MCF 10A (cell line): Measurements from ENCODE around the gene DNM3. TPM values are rescaled to one million over a fixed set of nuclear protein-coding genes. Genes with fewer than 3 reads are reported as not detected.

Source experiments
- BruUV-seq: library from RNA; stranded (reverse); fragments of 400-500 nt; replicated peaks from 2 replicates; lab custom pipeline; 2021; lab: Mats Ljungman, UMichigan
- CTCF ChIA-PET: fragments of 300-600 bp; sonication (Branson Sonifier 250); formaldehyde crosslinking; extraction: SDS; loops from one replicate; lab custom pipeline; 2021; ENCODE audit warnings: antibody characterized with exemption, inconsistent platforms; lab: Yijun Ruan, JAX
- POLR2A ChIA-PET: fragments of 300-600, 350-650 bp; sonication (Branson Sonifier 250); formaldehyde crosslinking; extraction: SDS; loops from one replicate; lab custom pipeline; 2020; ENCODE audit warnings: antibody characterized with exemption, inconsistent platforms; lab: Yijun Ruan, JAX
- DNase-seq: peaks from one replicate; pipeline ENCODE4 v3.0.0-alpha.2; 2018; ENCODE audit not compliant: unreplicated experiment
- H3K27ac Mint-ChIP-seq: one replicate; pipeline ENCODE4 v1.8.0; 2022; ENCODE audit warnings: mild to moderate bottlenecking, low read depth, mixed read lengths; ENCODE audit not compliant: unreplicated experiment
- H3K27me3 Mint-ChIP-seq: one replicate; pipeline ENCODE4 v1.8.0; 2022; ENCODE audit warnings: mixed read lengths; ENCODE audit not compliant: insufficient read depth, unreplicated experiment
- H3K36me3 Mint-ChIP-seq: one replicate; pipeline ENCODE4 v1.8.0; 2022; ENCODE audit warnings: mild to moderate bottlenecking, moderate library complexity, mixed read lengths; ENCODE audit not compliant: insufficient read depth, unreplicated experiment
- H3K4me1 Mint-ChIP-seq: one replicate; pipeline ENCODE4 v1.8.0; 2022; ENCODE audit warnings: mixed read lengths; ENCODE audit not compliant: insufficient read depth, unreplicated experiment
- H3K4me3 Mint-ChIP-seq: one replicate; pipeline ENCODE4 v1.8.0; 2022; ENCODE audit warnings: mild to moderate bottlenecking, moderate library complexity, mixed read lengths; ENCODE audit not compliant: unreplicated experiment
- H3K9me3 Mint-ChIP-seq: one replicate; pipeline ENCODE4 v1.8.0; 2022; ENCODE audit warnings: mixed read lengths; ENCODE audit not compliant: unreplicated experiment
- CTCF ChIP-seq: fragments of 200-600 bp; IDR thresholded peaks from one replicate; pipeline ENCODE4 v1.8.0; 2022; ENCODE audit warnings: antibody characterized with exemption, mild to moderate bottlenecking; ENCODE audit not compliant: unreplicated experiment
- intact Hi-C: fragments of 100-400 bp; cut with micrococcal nuclease; formaldehyde crosslinking; loops from 2 replicates; pipeline ENCODE4 v1.14.1; 2022
- total RNA-seq: library from RNA; stranded (reverse); gene quantifications from 2 replicates; pipeline ENCODE4 v1.2.3, GENCODE V29; 2022

Gene DNM3
- total RNA-seq, 1 experiment from 2014 or later: 0.68 TPM

GRCh38 chr1:172373864-172374263 is 532.6 kb downstream of the DNM3 start:
- no peak for TF ChIP-seq CTCF
- H3K9me3 Mint-ChIP-seq: no peaks in the 10 kb centered on the region
- no peaks in the 10 kb centered on the region for H3K36me3 Mint-ChIP-seq
- peaks cover 13% of the 10 kb centered on the region for H3K4me1 Mint-ChIP-seq
- H3K27me3 Mint-ChIP-seq: no peaks in the 10 kb centered on the region
- intact Hi-C loops: no loop called here
- DNase-seq: peak; percentile 41
- no peak overlapping the region for H3K4me3 Mint-ChIP-seq
- ChIA-PET POLR2A (interaction anchor here (1.7 to 5.0 kb wide), 2 partner anchors 16 to 31 kb away, joined by 7 to 22 read pairs; no protein-coding TSS in a partner anchor), CTCF (interaction anchor here (0.6 to 1.2 kb wide), 5 partner anchors 13 to 371 kb away, joined by 3 to 4 read pairs (median 3); no protein-coding TSS in a partner anchor)
- BruUV-seq: no TSS peak
- peak overlapping the region; percentile 10 for H3K27ac Mint-ChIP-seq

GRCh38 chr1:172375211-172375631 is 533.9 kb downstream of the DNM3 start:
- Mint-ChIP-seq H3K4me3 (no peak overlapping the region), H3K27ac (no peak overlapping the region), H3K27me3 (no peaks in the 10 kb centered on the region), H3K9me3 (no peaks in the 10 kb centered on the region), H3K36me3 (no peaks in the 10 kb centered on the region), H3K4me1 (peaks cover 13% of the 10 kb centered on the region)
- POLR2A ChIA-PET: interaction anchor here (0.8 to 5.0 kb wide), 3 partner anchors 17 to 249 kb away, joined by 4 to 22 read pairs (median 4); no protein-coding TSS in a partner anchor
- no peak for DNase-seq
- no peak for TF ChIP-seq CTCF
- CTCF ChIA-PET: interaction anchor here (0.9 to 1.5 kb wide), 2 partner anchors 11 to 52 kb away, joined by 3 to 5 read pairs; no protein-coding TSS in a partner anchor
- intact Hi-C loops: no loop called here
- BruUV-seq: no TSS peak

GRCh38 chr1:172376431-172376830 is 535.1 kb downstream of the DNM3 start:
- intact Hi-C loops: no loop called here
- CTCF ChIA-PET: interaction anchor here (0.6 to 2.3 kb wide), 6 partner anchors 18 to 391 kb away, joined by 3 to 8 read pairs (median 4); no protein-coding TSS in a partner anchor
- Mint-ChIP-seq H3K27me3 (no peaks in the 10 kb centered on the region), H3K9me3 (no peaks in the 10 kb centered on the region), H3K4me1 (peaks cover 16% of the 10 kb centered on the region), H3K27ac (no peak overlapping the region), H3K36me3 (no peaks in the 10 kb centered on the region), H3K4me3 (no peak overlapping the region)
- POLR2A ChIA-PET: interaction anchor here (0.7 to 4.1 kb wide), 6 partner anchors 10 to 54 kb away, joined by 3 to 27 read pairs (median 4); no protein-coding TSS in a partner anchor
- no peak for DNase-seq
- BruUV-seq: no TSS peak
- TF ChIP-seq CTCF: no peak

- ChIA-PET POLR2A (interaction anchor here (1.0 to 4.1 kb wide), 4 partner anchors 18 to 55 kb away, joined by 3 to 27 read pairs (median 6); no protein-coding TSS in a partner anchor), CTCF (interaction anchor here (0.6 to 2.3 kb wide), 11 partner anchors 19 to 484 kb away, joined by 3 to 8 read pairs (median 3); no protein-coding TSS in a partner anchor)
- no TSS peak for BruUV-seq
- DNase-seq: no peak
- H3K4me1 Mint-ChIP-seq: peaks cover 16% of the 10 kb centered on the region
- H3K27me3 Mint-ChIP-seq: no peaks in the 10 kb centered on the region
- no peaks in the 10 kb centered on the region for H3K36me3 Mint-ChIP-seq
- H3K4me3 Mint-ChIP-seq: no peak overlapping the region
- no peak for TF ChIP-seq CTCF
- intact Hi-C loops: no loop called here
- H3K27ac Mint-ChIP-seq: no peak overlapping the region
- H3K9me3 Mint-ChIP-seq: no peaks in the 10 kb centered on the region
Observed at GRCh38 chr1:172377565-172377964, 536.3 kb downstream of the DNM3 start.
